ENCODE data around the gene NOSTRIN. TPM values are rescaled to one million over a fixed set of nuclear protein-coding genes. Genes with fewer than 3 reads are reported as not detected.

Gene NOSTRIN
- total RNA-seq, 5 donors from 2014 or later (not counting 1 experiment from before 2014, with no cell fraction given), result 0.13 to 0.82 (median 0.45) TPM; not detected in 1

DNA sequence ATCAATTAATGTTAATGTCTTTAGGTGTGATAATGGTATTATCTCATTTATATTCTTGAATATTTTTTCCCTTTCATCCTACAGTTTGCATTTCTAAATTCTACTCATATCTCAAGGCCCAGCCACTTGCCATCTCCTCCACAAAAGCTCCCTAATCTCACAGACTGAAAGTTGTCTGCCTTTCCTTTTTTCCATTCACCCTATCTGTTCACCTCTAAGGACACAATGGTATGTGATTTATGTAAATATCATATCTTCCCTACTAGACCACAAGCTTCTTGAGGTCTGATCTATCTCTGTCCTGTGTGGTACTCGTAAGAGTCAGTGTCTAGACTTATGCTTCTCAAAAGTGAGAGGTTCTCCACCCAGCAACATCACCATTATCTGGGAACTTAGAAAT, 91.7 kb downstream of the NOSTRIN start:
- Mint-ChIP-seq H3K9me3 (no peaks in the 10 kb centered on the region), H3K36me3 (no peaks in the 10 kb centered on the region), H3K4me3 (no peak overlapping the region), H3K4me1 (peaks cover 11 to 13% (median 11%) of the 10 kb centered on the region in 3 donors), H3K27me3 (peaks cover 4 to 10% of the 10 kb centered on the region in 2 donors), H3K27ac (no peak overlapping the region)
- Histone ChIP-seq H3K9me3 (no peaks in the 10 kb centered on the region), H3K36me3 (ENCODE audit: control insufficient read depth in 2 of 2, extremely low read depth in 1 of 2, insufficient read depth in 1 of 2, low read length in 1 of 2) (no peaks in the 10 kb centered on the region), H3K4me3 (ENCODE audit: control insufficient read depth in 1 of 2, extremely low read depth in 1 of 2, low read length in 1 of 2) (no peak overlapping the region), H3K4me1 (ENCODE audit: control insufficient read depth in 1 of 2, extremely low read depth in 1 of 2, insufficient read depth in 2 of 2, low read length in 2 of 2) (peaks cover 0 to 6% of the 10 kb centered on the region in 2 experiments), H3K27ac (ENCODE audit: low read length) (no peak overlapping the region), H3K27me3 (replicated peaks in 1 of 2; ENCODE audit: control insufficient read depth in 2 of 2, extremely low read depth in 1 of 2, insufficient read depth in 2 of 2, low read length in 1 of 2) (peaks cover 0 to 2% of the 10 kb centered on the region in 2 experiments)
- WGBS (ENCODE audit: insufficient coverage), result no CpG with 5 or more reads among the region's 1 CpG
- CTCF ChIA-PET, result no interaction called here
- no peak for DNase-seq
- no peak for ATAC-seq (replicated peaks in 1 of 4)
- POLR2A ChIA-PET, result no interaction called here

DNA sequence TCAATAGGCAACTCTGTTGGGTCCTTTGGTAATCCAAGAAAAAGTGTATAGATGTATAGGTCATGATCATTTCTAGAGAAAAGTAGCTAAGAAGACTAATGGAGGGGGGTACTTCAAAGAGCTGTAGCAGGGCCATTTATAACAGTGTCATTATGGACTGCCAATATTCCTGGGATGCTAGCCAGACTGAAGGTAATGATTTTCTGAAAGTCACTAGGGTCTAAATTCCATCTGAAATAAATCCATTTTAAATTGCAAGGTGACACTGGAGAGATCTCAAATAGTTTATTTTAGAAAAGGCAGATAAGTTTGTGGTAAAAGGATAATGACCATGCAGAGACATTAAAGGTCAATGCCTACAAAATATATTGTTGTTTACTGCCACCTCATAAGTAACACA, 92.3 kb downstream of the NOSTRIN start:
- peaks cover 0 to 2% of the 10 kb centered on the region in 2 experiments for H3K27me3 ChIP-seq (replicated peaks in 1 of 2; ENCODE audit: control insufficient read depth in 2 of 2, extremely low read depth in 1 of 2, insufficient read depth in 2 of 2, low read length in 1 of 2)
- Mint-ChIP-seq H3K27ac (no peak overlapping the region), H3K9me3 (no peaks in the 10 kb centered on the region), H3K27me3 (peaks cover 4 to 10% of the 10 kb centered on the region in 2 donors), H3K4me3 (no peak overlapping the region), H3K36me3 (no peaks in the 10 kb centered on the region), H3K4me1 (peaks cover 9 to 11% (median 10%) of the 10 kb centered on the region in 3 donors)
- ChIA-PET CTCF (no interaction called here), POLR2A (no interaction called here)
- H3K4me3 ChIP-seq (ENCODE audit: control insufficient read depth in 1 of 2, extremely low read depth in 1 of 2, low read length in 1 of 2), result no peak overlapping the region
- ATAC-seq (replicated peaks in 1 of 4) (no peak), DNase-seq (no peak)
- no peaks in the 10 kb centered on the region for H3K9me3 ChIP-seq
- peaks cover 0 to 5% of the 10 kb centered on the region in 2 experiments for H3K4me1 ChIP-seq (ENCODE audit: control insufficient read depth in 1 of 2, extremely low read depth in 1 of 2, insufficient read depth in 2 of 2, low read length in 2 of 2)
- no peak overlapping the region for H3K27ac ChIP-seq (ENCODE audit: low read length)
- no peaks in the 10 kb centered on the region for H3K36me3 ChIP-seq (ENCODE audit: control insufficient read depth in 2 of 2, extremely low read depth in 1 of 2, insufficient read depth in 1 of 2, low read length in 1 of 2)

DNA sequence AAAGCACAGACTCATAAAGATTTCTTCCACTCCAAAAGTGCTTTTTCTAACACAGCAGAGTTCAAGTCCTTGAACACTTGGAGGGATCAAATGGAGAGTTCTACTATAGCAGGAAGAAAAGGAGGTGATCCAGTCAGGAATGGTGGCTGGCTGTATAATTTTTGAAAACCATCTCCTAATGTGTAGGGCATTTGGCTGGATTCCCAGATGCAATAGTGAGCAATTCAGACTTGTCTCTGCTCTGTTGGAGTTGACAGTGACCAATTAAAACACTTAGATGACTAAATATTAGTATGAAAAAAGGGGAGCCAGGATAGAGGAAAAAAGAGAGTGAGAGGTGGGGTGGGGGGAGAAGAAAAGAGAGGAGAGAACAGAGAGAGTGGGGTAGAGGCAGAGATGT, 93.3 kb downstream of the NOSTRIN start:
- Mint-ChIP-seq H3K4me3 (no peak overlapping the region), H3K27ac (no peak overlapping the region), H3K9me3 (no peaks in the 10 kb centered on the region), H3K36me3 (no peaks in the 10 kb centered on the region), H3K4me1 (peaks cover 0 to 1% (median under 1%) of the 10 kb centered on the region in 3 donors), H3K27me3 (peaks cover 4 to 10% of the 10 kb centered on the region in 2 donors)
- Histone ChIP-seq H3K27me3 (replicated peaks in 1 of 2; ENCODE audit: control insufficient read depth in 2 of 2, extremely low read depth in 1 of 2, insufficient read depth in 2 of 2, low read length in 1 of 2) (no peaks in the 10 kb centered on the region), H3K27ac (ENCODE audit: low read length) (no peak overlapping the region), H3K36me3 (ENCODE audit: control insufficient read depth in 2 of 2, extremely low read depth in 1 of 2, insufficient read depth in 1 of 2, low read length in 1 of 2) (no peaks in the 10 kb centered on the region), H3K4me3 (ENCODE audit: control insufficient read depth in 1 of 2, extremely low read depth in 1 of 2, low read length in 1 of 2) (no peak overlapping the region), H3K4me1 (ENCODE audit: control insufficient read depth in 1 of 2, extremely low read depth in 1 of 2, insufficient read depth in 2 of 2, low read length in 2 of 2) (no peaks in the 10 kb centered on the region), H3K9me3 (no peaks in the 10 kb centered on the region)
- DNase-seq (no peak), ATAC-seq (replicated peaks in 1 of 4) (no peak)
- POLR2A ChIA-PET, result no interaction called here
- CTCF ChIA-PET, result no interaction called here

DNA sequence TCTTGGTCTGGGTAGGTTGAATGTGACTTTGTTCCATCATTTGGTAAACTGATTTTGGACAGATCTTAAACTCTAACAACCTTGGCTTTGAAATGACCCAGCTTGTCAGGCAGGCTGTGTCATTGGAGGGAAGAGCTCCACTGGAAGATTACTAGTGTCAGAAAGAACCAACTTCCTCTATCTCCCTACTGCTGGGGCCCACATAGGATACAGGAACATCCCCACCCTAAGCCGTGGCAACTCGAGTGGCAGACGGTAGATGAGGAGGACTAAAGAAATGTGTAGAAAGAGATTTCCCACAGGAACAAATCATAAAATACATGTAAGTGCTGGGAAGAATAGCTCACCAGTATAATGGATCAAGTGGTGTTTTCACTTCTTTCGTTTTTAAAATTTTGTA, 94.3 kb downstream of the NOSTRIN start:
- Histone ChIP-seq H3K4me3 (ENCODE audit: control insufficient read depth in 1 of 2, extremely low read depth in 1 of 2, low read length in 1 of 2) (no peak overlapping the region), H3K27me3 (replicated peaks in 1 of 2; ENCODE audit: control insufficient read depth in 2 of 2, extremely low read depth in 1 of 2, insufficient read depth in 2 of 2, low read length in 1 of 2) (no peaks in the 10 kb centered on the region), H3K4me1 (ENCODE audit: control insufficient read depth in 1 of 2, extremely low read depth in 1 of 2, insufficient read depth in 2 of 2, low read length in 2 of 2) (no peaks in the 10 kb centered on the region), H3K27ac (ENCODE audit: low read length) (no peak overlapping the region), H3K36me3 (ENCODE audit: control insufficient read depth in 2 of 2, extremely low read depth in 1 of 2, insufficient read depth in 1 of 2, low read length in 1 of 2) (no peaks in the 10 kb centered on the region), H3K9me3 (no peaks in the 10 kb centered on the region)
- peaks cover 4 to 10% of the 10 kb centered on the region in 2 donors for H3K27me3 Mint-ChIP-seq
- no CpG with 5 or more reads among the region's 4 CpGs for WGBS (ENCODE audit: insufficient coverage)
- H3K4me1 Mint-ChIP-seq, result no peaks in the 10 kb centered on the region
- H3K9me3 Mint-ChIP-seq, result no peaks in the 10 kb centered on the region
- H3K27ac Mint-ChIP-seq, result no peak overlapping the region
- DNase-seq, result no peak
- no peak for ATAC-seq (replicated peaks in 1 of 4)
- ChIA-PET CTCF (no interaction called here), POLR2A (no interaction called here)
- no peak overlapping the region for H3K4me3 Mint-ChIP-seq
- H3K36me3 Mint-ChIP-seq, result no peaks in the 10 kb centered on the region

DNA sequence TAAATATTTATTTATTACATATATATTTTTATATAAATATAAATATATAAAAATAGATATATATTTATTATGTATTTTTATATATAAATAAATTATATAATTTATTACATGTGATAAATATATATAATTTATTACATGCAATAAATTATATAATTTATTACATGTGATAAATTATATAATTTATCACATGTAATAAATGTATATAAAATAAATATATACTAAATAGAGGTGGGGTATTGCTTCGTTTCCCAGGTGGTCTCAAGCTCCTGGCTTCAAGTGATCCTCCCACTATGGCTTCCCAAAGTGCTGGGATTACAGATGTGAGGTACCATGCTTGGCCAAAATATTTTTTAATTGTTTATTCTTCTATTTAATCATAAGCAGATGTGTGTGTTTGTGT, 95.0 kb downstream of the NOSTRIN start:
- no peaks in the 10 kb centered on the region for H3K4me1 ChIP-seq (ENCODE audit: control insufficient read depth in 1 of 2, extremely low read depth in 1 of 2, insufficient read depth in 2 of 2, low read length in 2 of 2)
- H3K27me3 ChIP-seq (replicated peaks in 1 of 2; ENCODE audit: control insufficient read depth in 2 of 2, extremely low read depth in 1 of 2, insufficient read depth in 2 of 2, low read length in 1 of 2), result no peaks in the 10 kb centered on the region
- H3K36me3 Mint-ChIP-seq, result no peaks in the 10 kb centered on the region
- CTCF ChIA-PET, result no interaction called here
- WGBS (ENCODE audit: insufficient coverage), result no CpG with 5 or more reads among the region's 1 CpG
- no peak overlapping the region for H3K4me3 ChIP-seq (ENCODE audit: control insufficient read depth in 1 of 2, extremely low read depth in 1 of 2, low read length in 1 of 2)
- H3K27ac Mint-ChIP-seq, result no peak overlapping the region
- H3K27ac ChIP-seq (ENCODE audit: low read length), result no peak overlapping the region
- H3K27me3 Mint-ChIP-seq, result peaks cover 4 to 10% of the 10 kb centered on the region in 2 donors
- ATAC-seq (replicated peaks in 1 of 4) (no peak), DNase-seq (no peak)
- H3K9me3 Mint-ChIP-seq, result no peaks in the 10 kb centered on the region
- no peaks in the 10 kb centered on the region for H3K4me1 Mint-ChIP-seq
- POLR2A ChIA-PET, result no interaction called here
- H3K9me3 ChIP-seq, result no peaks in the 10 kb centered on the region
- no peaks in the 10 kb centered on the region for H3K36me3 ChIP-seq (ENCODE audit: control insufficient read depth in 2 of 2, extremely low read depth in 1 of 2, insufficient read depth in 1 of 2, low read length in 1 of 2)
- no peak overlapping the region for H3K4me3 Mint-ChIP-seq

DNA sequence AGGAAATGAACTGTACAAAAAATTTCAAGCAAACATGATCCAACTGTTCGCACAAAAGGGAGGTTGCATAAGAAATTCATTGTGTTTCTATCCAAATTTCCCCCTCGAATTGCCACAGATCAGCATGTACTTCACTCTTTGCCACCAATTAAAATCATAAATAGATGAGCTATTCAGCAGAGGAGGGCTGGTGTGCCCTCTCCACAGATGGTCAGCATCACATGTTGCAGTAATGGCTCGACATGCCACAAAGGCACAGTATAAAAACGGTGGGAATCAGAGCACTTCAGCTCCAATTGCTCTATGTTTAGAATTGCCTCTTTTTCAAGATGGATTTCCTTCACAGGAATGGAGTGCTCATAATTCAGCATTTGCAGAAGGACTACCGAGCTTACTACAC, 98.6 kb downstream of the NOSTRIN start, which contains the start of gene G6PC2:
TSS of gene G6PC2 (plus strand) at position 289 of the 400 bp plus-strand sequence. CDS start at position 330, 41 bp downstream.
- ChIA-PET CTCF (interaction anchor here in 1 of 2 donors (0.7 kb wide), 1 partner anchor 564 kb away, joined by 3 read pairs; no protein-coding TSS in a partner anchor), POLR2A (no interaction called here)
- Mint-ChIP-seq H3K4me1 (no peaks in the 10 kb centered on the region), H3K4me3 (no peak within 1 kb of the TSS), H3K36me3 (no peaks in the 10 kb centered on the region), H3K27ac (no peak within 1 kb of the TSS), H3K9me3 (no peaks in the 10 kb centered on the region), H3K27me3 (peaks cover 4 to 7% of the 10 kb centered on the region in 2 donors)
- no peak for ATAC-seq (replicated peaks in 1 of 4)
- Histone ChIP-seq H3K36me3 (ENCODE audit: control insufficient read depth in 2 of 2, extremely low read depth in 1 of 2, insufficient read depth in 1 of 2, low read length in 1 of 2) (no peaks in the 10 kb centered on the region), H3K27ac (ENCODE audit: low read length) (no peak within 1 kb of the TSS), H3K27me3 (replicated peaks in 1 of 2; ENCODE audit: control insufficient read depth in 2 of 2, extremely low read depth in 1 of 2, insufficient read depth in 2 of 2, low read length in 1 of 2) (no peaks in the 10 kb centered on the region), H3K4me1 (ENCODE audit: control insufficient read depth in 1 of 2, extremely low read depth in 1 of 2, insufficient read depth in 2 of 2, low read length in 2 of 2) (no peaks in the 10 kb centered on the region), H3K4me3 (ENCODE audit: control insufficient read depth in 1 of 2, extremely low read depth in 1 of 2, low read length in 1 of 2) (no peak within 1 kb of the TSS), H3K9me3 (no peaks in the 10 kb centered on the region)
- DNase-seq, result no peak
- 91% methylated on average over 3 of the region's 5 CpGs for WGBS (ENCODE audit: insufficient coverage)

DNA sequence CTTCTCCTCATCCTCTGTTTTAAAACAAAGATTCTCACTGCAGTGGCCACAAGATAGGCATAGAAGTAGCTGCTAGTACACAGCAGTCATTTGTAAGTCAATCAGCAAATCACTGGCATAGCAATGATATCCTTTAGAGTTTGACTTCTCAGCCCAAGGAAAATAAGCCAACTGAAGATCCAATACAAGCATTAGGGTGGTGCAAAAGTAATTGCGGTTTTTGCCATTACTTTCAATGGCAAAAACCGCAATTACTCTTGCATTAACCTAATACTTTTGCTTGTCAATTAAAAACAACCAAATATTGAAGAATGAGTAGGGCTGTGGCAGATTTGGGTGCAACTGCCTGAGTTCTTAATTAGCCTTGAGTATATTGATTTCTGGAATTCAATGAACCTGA, 101.5 kb downstream of the NOSTRIN start:
- peaks cover 13% of the 10 kb centered on the region in 2 donors for H3K27me3 Mint-ChIP-seq
- no peak for ATAC-seq (replicated peaks in 1 of 4)

More for the DNA sequence above, 101.5 kb downstream of the NOSTRIN start:
- ChIA-PET CTCF (no interaction called here), POLR2A (no interaction called here)
- Mint-ChIP-seq H3K27ac (no peak overlapping the region), H3K4me1 (no peaks in the 10 kb centered on the region), H3K36me3 (no peaks in the 10 kb centered on the region), H3K4me3 (no peak overlapping the region), H3K9me3 (no peaks in the 10 kb centered on the region)
- no CpG with 5 or more reads among the region's 2 CpGs for WGBS (ENCODE audit: insufficient coverage)
- H3K4me3 ChIP-seq (ENCODE audit: control insufficient read depth in 1 of 2, extremely low read depth in 1 of 2, low read length in 1 of 2), result no peak overlapping the region
- H3K9me3 ChIP-seq, result no peaks in the 10 kb centered on the region
- DNase-seq, result no peak
- H3K27me3 ChIP-seq (replicated peaks in 1 of 2; ENCODE audit: control insufficient read depth in 2 of 2, extremely low read depth in 1 of 2, insufficient read depth in 2 of 2, low read length in 1 of 2), result no peaks in the 10 kb centered on the region
- no peak overlapping the region for H3K27ac ChIP-seq (ENCODE audit: low read length)
- H3K36me3 ChIP-seq (ENCODE audit: control insufficient read depth in 2 of 2, extremely low read depth in 1 of 2, insufficient read depth in 1 of 2, low read length in 1 of 2), result no peaks in the 10 kb centered on the region
- no peaks in the 10 kb centered on the region for H3K4me1 ChIP-seq (ENCODE audit: control insufficient read depth in 1 of 2, extremely low read depth in 1 of 2, insufficient read depth in 2 of 2, low read length in 2 of 2)
